Measurements from ENCODE around the gene HGFAC.

Gene HGFAC

GRCh38 chr4:3476936-3477749 is 35.4 kb downstream of the HGFAC start:
- DNase-seq: no peak

GRCh38 chr4:3477750-3478430 is 36.1 kb downstream of the HGFAC start:
- no peak for DNase-seq

- no peak for DNase-seq
Measured at GRCh38 chr4:3478446-3479357, 36.9 kb downstream of the HGFAC start.

GRCh38 chr4:3479358-3480101 is 37.8 kb downstream of the HGFAC start:
- no peak for DNase-seq

GRCh38 chr4:3480528-3481112 is 38.9 kb downstream of the HGFAC start:
- peak; percentile 27 for DNase-seq

- no peak for DNase-seq
Measured at GRCh38 chr4:3481113-3481531, 39.4 kb downstream of the HGFAC start.

- DNase-seq: no peak
Measured at GRCh38 chr4:3481783-3482393, 40.1 kb downstream of the HGFAC start.

GRCh38 chr4:3482707-3483106 is 40.9 kb downstream of the HGFAC start:
- no peak for DNase-seq

GRCh38 chr4:3483471-3483921 is 41.7 kb downstream of the HGFAC start:
- no peak for DNase-seq

- DNase-seq: no peak
Measured at GRCh38 chr4:3484057-3484973, 42.5 kb downstream of the HGFAC start.

- peak; percentile 38 for DNase-seq
Measured at GRCh38 chr4:3485011-3485791, 43.4 kb downstream of the HGFAC start.

- no peak for DNase-seq
Measured at GRCh38 chr4:3485886-3486540, 44.2 kb downstream of the HGFAC start.

GRCh38 chr4:3486541-3487540 is 45.1 kb downstream of the HGFAC start:
- no peak for DNase-seq

- DNase-seq: no peak
Measured at GRCh38 chr4:3487861-3488260, 46.1 kb downstream of the HGFAC start.

GRCh38 chr4:3488820-3489219 is 47.1 kb downstream of the HGFAC start:
- no peak for DNase-seq

GRCh38 chr4:3489451-3489962 is 47.7 kb downstream of the HGFAC start:
- no peak for DNase-seq

- DNase-seq: no peak
Measured at GRCh38 chr4:3491681-3492405, 50.1 kb downstream of the HGFAC start.

Data from NK-92 treated with Interleukin-12 subunit alpha and Interleukin-12 subunit beta, amount 100 ng/mL, for 24 hours (cell line).